CD4-positive, alpha-beta T cell (primary cell): ENCODE data around the gene PROB1. TPM values are rescaled to one million over a fixed set of nuclear protein-coding genes. Genes with fewer than 3 reads are reported as not detected.
"Not testable (repeated sequence)": the region's sequence is repeated elsewhere in the genome, so short reads cannot be mapped to it uniquely, and the experiment has no call there.

ENCODE experiments used
- ATAC-seq: fragments of 200-7000 bp; cut with Tn5 transposase; one replicate; pipeline ENCODE4 v1.10.0; 2022; ENCODE audit warnings: mild to moderate bottlenecking; ENCODE audit not compliant: poor library complexity
- CTCF ChIA-PET: fragments of 350-600 bp; sonication (Branson Sonifier 250); formaldehyde crosslinking; loops from one replicate; lab custom pipeline; 2021; ENCODE audit warnings: antibody characterized with exemption, inconsistent platforms; lab: Charles Lee
- POLR2A ChIA-PET: fragments of 350-600 bp; sonication (Branson Sonifier 250); formaldehyde crosslinking; loops from one replicate; lab custom pipeline; 2021; ENCODE audit warnings: antibody characterized with exemption, inconsistent platforms; lab: Charles Lee
- DNase-seq, 14 experiments: peaks; one replicate each; pipeline ENCODE4 v3.0.0-alpha.2; 2013 to 2020; ENCODE audit warnings: mixed read lengths in 2 of 14
- H3K27ac ChIP-seq, 2 donors: one replicate each; pipeline versions ENCODE4 v1.5.1 to v1.7.0; 2013; ENCODE audit warnings: low read length in 2 of 2, low read depth in 1 of 2, mild to moderate bottlenecking in 1 of 2
- H3K27me3 ChIP-seq, 2 experiments: 1 replicate in 1 of 2; 2 replicates in 1 of 2; pipeline versions ENCODE4 v1.6.1 to v1.7.0; 2013; ENCODE audit warnings: low read length in 2 of 2, control low read depth in 1 of 2, mild to moderate bottlenecking in 1 of 2, moderate library complexity in 1 of 2; ENCODE audit not compliant: insufficient read depth in 2 of 2, control insufficient read depth in 1 of 2
- H3K36me3 ChIP-seq: one replicate; pipeline ENCODE4 v1.6.1; 2013; ENCODE audit warnings: low read length, control low read depth; ENCODE audit not compliant: insufficient read depth
- H3K4me1 ChIP-seq: one replicate; pipeline ENCODE4 v1.6.1; 2013; ENCODE audit warnings: low read length, control low read depth; ENCODE audit not compliant: insufficient read depth
- H3K4me3 ChIP-seq: one replicate; pipeline ENCODE4 v1.5.1; 2013; ENCODE audit warnings: mild to moderate bottlenecking, low read length, moderate library complexity
- H3K9me3 ChIP-seq, 2 experiments: 1 replicate in 1 of 2; 2 replicates in 1 of 2; pipeline versions ENCODE4 v1.6.1 to v1.7.0; 2013; ENCODE audit warnings: low read length in 2 of 2, mild to moderate bottlenecking in 2 of 2, control low read depth in 1 of 2, moderate library complexity in 1 of 2; ENCODE audit not compliant: control insufficient read depth in 1 of 2, insufficient read depth in 1 of 2
- H3K27ac Mint-ChIP-seq: one replicate; pipeline ENCODE4 v1.8.0; 2020; ENCODE audit warnings: mixed read lengths
- H3K27me3 Mint-ChIP-seq: one replicate; pipeline ENCODE4 v1.8.0; 2021; ENCODE audit warnings: mixed read lengths
- H3K36me3 Mint-ChIP-seq: one replicate; pipeline ENCODE4 v1.8.0; 2021; ENCODE audit warnings: low read depth, mixed read lengths
- H3K4me1 Mint-ChIP-seq: one replicate; pipeline ENCODE4 v1.8.0; 2021; ENCODE audit warnings: low read depth, mixed read lengths
- H3K4me3 Mint-ChIP-seq: one replicate; pipeline ENCODE4 v1.8.0; 2020; ENCODE audit warnings: mild to moderate bottlenecking, mixed read lengths
- H3K9me3 Mint-ChIP-seq: one replicate; pipeline ENCODE4 v1.8.0; 2020; ENCODE audit warnings: mixed read lengths
- CTCF ChIP-seq: fragments of 200-600 bp; IDR thresholded peaks from one replicate; pipeline ENCODE4 v1.8.0; 2022; ENCODE audit warnings: antibody characterized with exemption, mild to moderate bottlenecking
- intact Hi-C, 2 experiments: fragments of 100-400 bp; cut with DNase I in 1 of 2; cut with micrococcal nuclease in 1 of 2; formaldehyde crosslinking; loops; one replicate each; pipeline versions ENCODE4 v1.15.1 to v1.9.0; 2023 to 2025; cut with DNase I, micrococcal nuclease
- total RNA-seq, 174 experiments: library from RNA in 2 of 174; stranded (reverse) in 2 of 174; gene quantifications; one replicate each; pipeline ENCODE4 v1.2.3 and lab custom pipeline; 2021 to 2026

PROB1 gene
- total RNA-seq, 2 experiments from 2014 or later, result 0.25 to 0.41 TPM

GRCh38 chr5:139410121-139410992 lies 15.5 kb upstream of the PROB1 start:
- Mint-ChIP-seq H3K36me3 (no peaks in the 10 kb centered on the region), H3K9me3 (no peaks in the 10 kb centered on the region), H3K4me1 (peaks cover 28% of the 10 kb centered on the region), H3K27ac (no peak overlapping the region), H3K27me3 (no peaks in the 10 kb centered on the region), H3K4me3 (no peak overlapping the region)
- CTCF ChIA-PET, result no interaction called here
- Histone ChIP-seq H3K4me3 (no peak overlapping the region), H3K4me1 (peaks cover 16% of the 10 kb centered on the region), H3K36me3 (no peaks in the 10 kb centered on the region), H3K27me3 (no peaks in the 10 kb centered on the region), H3K9me3 (no peaks in the 10 kb centered on the region), H3K27ac (no peak overlapping the region)
- POLR2A ChIA-PET, result interaction anchor here (1.0 to 1.8 kb wide), 3 partner anchors 29 to 867 kb away, joined by 4 to 6 read pairs (median 5); partner anchors contain the start of genes DNAJC18, ETF1 and STING1
- TF ChIP-seq CTCF, result no peak
- intact Hi-C loops, result no loop called here
- no peak for DNase-seq
- ATAC-seq, result no peak

DNA sequence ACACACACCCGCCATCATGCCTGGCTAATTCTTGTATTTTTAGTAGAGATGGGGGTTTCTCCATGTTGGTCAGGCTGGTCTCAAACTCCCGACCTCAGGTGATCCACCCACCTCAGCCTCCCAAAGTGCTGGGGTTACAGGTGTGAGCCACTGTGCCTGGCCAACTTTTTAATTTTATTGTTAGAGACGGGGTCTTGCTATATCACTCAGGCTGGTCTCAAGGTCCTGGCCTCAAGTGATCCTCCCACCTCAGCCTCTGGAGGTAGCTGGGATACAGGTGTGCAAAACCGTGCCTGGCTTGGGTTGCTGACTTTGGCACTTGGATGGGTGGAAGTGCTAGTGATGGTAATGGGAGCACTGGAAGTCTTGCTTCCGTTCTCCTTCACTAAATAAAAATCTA lies 14.2 kb upstream of the PROB1 start:
- intact Hi-C loops, result loop anchor here in 1 of 2 experiments (5.0 to 10.0 kb wide), 6 partner anchors 358 to 1074 kb away; partner anchors contain the start of genes CDC25C, CYSTM1, EGR1 and FAM53C
- POLR2A ChIA-PET, result interaction anchor here (1.0 to 1.7 kb wide), 2 partner anchors 73 to 866 kb away, joined by 4 to 6 read pairs; partner anchors contain the start of genes ETF1 and STING1
- H3K9me3 Mint-ChIP-seq, H3K36me3 Mint-ChIP-seq, H3K27me3 Mint-ChIP-seq, H3K27ac Mint-ChIP-seq, DNase-seq, H3K36me3 ChIP-seq, ATAC-seq, H3K4me3 ChIP-seq, H3K9me3 ChIP-seq, H3K4me3 Mint-ChIP-seq, H3K27me3 ChIP-seq, H3K27ac ChIP-seq, CTCF ChIA-PET: not testable (repeated sequence)
- peaks cover 13% of the 10 kb centered on the region for H3K4me1 ChIP-seq
- peaks cover 22% of the 10 kb centered on the region for H3K4me1 Mint-ChIP-seq

GRCh38 chr5:139408191-139408590 lies 13.3 kb upstream of the PROB1 start:
- Mint-ChIP-seq H3K4me3 (no peak overlapping the region), H3K4me1 (peaks cover 26% of the 10 kb centered on the region), H3K9me3 (no peaks in the 10 kb centered on the region), H3K27me3 (no peaks in the 10 kb centered on the region), H3K36me3 (peaks cover 5% of the 10 kb centered on the region), H3K27ac (no peak overlapping the region)
- peaks cover 14% of the 10 kb centered on the region for H3K4me1 ChIP-seq
- intact Hi-C loops, result loop anchor here in 1 of 2 experiments (5.0 to 10.0 kb wide), 6 partner anchors 359 to 1073 kb away; partner anchors contain the start of genes CDC25C, CYSTM1, EGR1 and FAM53C
- DNase-seq (no peak), ATAC-seq (no peak)
- H3K36me3 ChIP-seq, result no peaks in the 10 kb centered on the region
- H3K27me3 ChIP-seq, result no peaks in the 10 kb centered on the region
- no peak overlapping the region for H3K4me3 ChIP-seq
- TF ChIP-seq CTCF, result no peak
- POLR2A ChIA-PET, result no interaction called here
- CTCF ChIA-PET, result no interaction called here
- H3K9me3 ChIP-seq, result no peaks in the 10 kb centered on the region
- H3K27ac ChIP-seq, result no peak overlapping the region
